K562 (cell line): ENCODE results near the gene TTC33. TPM values are rescaled to one million over a fixed set of nuclear protein-coding genes. Genes with fewer than 3 reads are reported as not detected.

Experiments used
- BDP1 ChIP-seq: IDR thresholded peaks from 3 replicates; pipeline ENCODE4 v1.6.1; 2011; ENCODE audit not compliant: insufficient read length, insufficient read depth
- FOXA1 ChIP-seq: fragments of 450-650 bp; IDR thresholded peaks from 2 replicates; pipeline ENCODE4 v1.6.1; 2016; ENCODE audit warnings: mild to moderate bottlenecking, borderline replicate concordance
- HNRNPLL ChIP-seq: fragments of 200-400 bp; formaldehyde crosslinking; IDR thresholded peaks from 2 replicates; pipeline ENCODE4 v1.6.1; 2017; ENCODE audit warnings: low read length, low read depth, mild to moderate bottlenecking; ENCODE audit not compliant: poor library complexity, severe bottlenecking
- KAT7 ChIP-seq: sonication (generic); formaldehyde crosslinking; IDR thresholded peaks from 2 replicates; pipeline ENCODE4 v1.8.0; 2022; ENCODE audit warnings: missing genetic modification reagents, mild to moderate bottlenecking, borderline replicate concordance
- MCM7 ChIP-seq, 2 experiments: fragments of 450-650 bp; IDR thresholded peaks; 2 replicates each; pipeline ENCODE4 v1.6.1; 2016 to 2018
- PCBP1 ChIP-seq: fragments of 200-400 bp; formaldehyde crosslinking; IDR thresholded peaks from 2 replicates; pipeline ENCODE4 v1.6.1; 2018; ENCODE audit warnings: mild to moderate bottlenecking, low read depth, low read length; ENCODE audit not compliant: poor library complexity, severe bottlenecking
- PTBP1 ChIP-seq: fragments of 200-400 bp; formaldehyde crosslinking; IDR thresholded peaks from 2 replicates; pipeline ENCODE4 v1.6.1; 2017; ENCODE audit warnings: low read depth, low read length
- ZNF551 ChIP-seq: fragments of 250-450 bp; sonication (Bioruptor Pico); IDR thresholded peaks from 2 replicates; pipeline ENCODE4 v1.5.0; 2021; ENCODE audit warnings: mild to moderate bottlenecking, moderate library complexity
- ZSCAN29 ChIP-seq: fragments of 450-650 bp; IDR thresholded peaks from 2 replicates; pipeline ENCODE4 v1.6.1; 2017
- polyA plus RNA-seq, 8 experiments: library from polyadenylated mRNA; depleted of rRNA in 4 of 8; stranded (reverse) in 5 of 8; unstranded in 3 of 8; fragments of >200 nt; fragmentation: Nextera tagmentation in 2 of 8; fragmentation: Illumina TruSeq in 1 of 8; extraction: Ambion mirVana in 2 of 8; extraction: Trizol in 1 of 8; gene quantifications; 2 replicates each; pipeline versions ENCODE4 v1.2.1 to v1.2.3, GENCODE V29; 2011 to 2014; ENCODE audit warnings: inconsistent platforms in 1 of 8, missing spikeins in 1 of 8
- total RNA-seq, 7 experiments: library from RNA; depleted of rRNA in 6 of 7; stranded (reverse); fragments of >200 nt in 6 of 7; fragmentation: Illumina TruSeq in 2 of 7; extraction: Trizol in 2 of 7; gene quantifications; 2 replicates each; pipeline versions ENCODE4 v1.2.1 to v1.2.3, GENCODE V29; 2011 to 2021; ENCODE audit warnings: low replicate concordance in 1 of 7
- TF ChIP-seq, protein P1 (sequence below): fragments of 250-450 bp; sonication (Bioruptor Pico); IDR thresholded peaks from 2 replicates; pipeline ENCODE4 v1.8.0; 2022; ENCODE audit warnings: moderate library complexity, mild to moderate bottlenecking, inconsistent platforms
- TF ChIP-seq, protein P2 (sequence below): fragments of 450-650 bp; formaldehyde crosslinking; IDR thresholded peaks from 2 replicates; pipeline ENCODE4 v1.4.0; 2022; ENCODE audit warnings: missing genetic modification characterization
- TF ChIP-seq, protein P3 (sequence below): sonication (generic); formaldehyde crosslinking; IDR thresholded peaks from 2 replicates; pipeline ENCODE4 v1.8.0; 2022; ENCODE audit warnings: mild to moderate bottlenecking, missing genetic modification reagents

The TTC33 gene
- total and polyA plus RNA-seq, 9 of the 15 experiments (the other 6 are each of a cell fraction or from before 2014, with no cell fraction given), result 11.5 to 24.9 (median 21.1) TPM

DNA sequence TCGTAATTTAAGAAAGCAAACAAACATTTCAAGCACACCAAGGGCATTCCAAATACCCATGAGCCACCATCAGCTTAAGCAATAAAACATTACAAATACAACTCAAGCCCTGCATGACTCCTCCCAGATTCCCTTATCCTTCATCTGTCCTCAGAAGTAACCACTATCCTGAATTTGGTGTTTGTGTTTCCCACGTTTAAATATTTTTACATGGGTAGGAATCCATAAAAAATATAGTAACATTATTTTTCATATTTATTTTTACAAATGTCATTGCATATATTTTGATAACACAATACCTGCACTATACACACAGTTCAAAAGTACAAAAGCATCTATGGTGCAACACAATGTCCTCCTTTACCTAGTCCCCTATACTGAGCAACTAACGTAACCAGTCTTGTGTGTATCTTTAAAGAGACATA is 36.0 kb upstream of the TTC33 start (continued):
- TF ChIP-seq ZNF551, result no peak
- TF ChIP-seq FOXA1, result no peak
- TF ChIP-seq HNRNPLL, result peak; percentile 60
- TF ChIP-seq KAT7 (CRISPR knock-in tag), result no peak
- TF ChIP-seq ZSCAN29, result no peak
- TF ChIP-seq, protein P1, sequence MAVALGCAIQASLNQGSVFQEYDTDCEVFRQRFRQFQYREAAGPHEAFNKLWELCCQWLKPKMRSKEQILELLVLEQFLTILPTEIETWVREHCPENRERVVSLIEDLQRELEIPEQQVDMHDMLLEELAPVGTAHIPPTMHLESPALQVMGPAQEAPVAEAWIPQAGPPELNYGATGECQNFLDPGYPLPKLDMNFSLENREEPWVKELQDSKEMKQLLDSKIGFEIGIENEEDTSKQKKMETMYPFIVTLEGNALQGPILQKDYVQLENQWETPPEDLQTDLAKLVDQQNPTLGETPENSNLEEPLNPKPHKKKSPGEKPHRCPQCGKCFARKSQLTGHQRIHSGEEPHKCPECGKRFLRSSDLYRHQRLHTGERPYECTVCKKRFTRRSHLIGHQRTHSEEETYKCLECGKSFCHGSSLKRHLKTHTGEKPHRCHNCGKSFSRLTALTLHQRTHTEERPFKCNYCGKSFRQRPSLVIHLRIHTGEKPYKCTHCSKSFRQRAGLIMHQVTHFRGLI (CRISPR knock-in tag), result no peak
- TF ChIP-seq BDP1, result no peak
- no peak for TF ChIP-seq PTBP1
- TF ChIP-seq MCM7 (IDR thresholded peaks at IDR 0.05), result no peak
- TF ChIP-seq PCBP1, result no peak
- TF ChIP-seq, protein P2, sequence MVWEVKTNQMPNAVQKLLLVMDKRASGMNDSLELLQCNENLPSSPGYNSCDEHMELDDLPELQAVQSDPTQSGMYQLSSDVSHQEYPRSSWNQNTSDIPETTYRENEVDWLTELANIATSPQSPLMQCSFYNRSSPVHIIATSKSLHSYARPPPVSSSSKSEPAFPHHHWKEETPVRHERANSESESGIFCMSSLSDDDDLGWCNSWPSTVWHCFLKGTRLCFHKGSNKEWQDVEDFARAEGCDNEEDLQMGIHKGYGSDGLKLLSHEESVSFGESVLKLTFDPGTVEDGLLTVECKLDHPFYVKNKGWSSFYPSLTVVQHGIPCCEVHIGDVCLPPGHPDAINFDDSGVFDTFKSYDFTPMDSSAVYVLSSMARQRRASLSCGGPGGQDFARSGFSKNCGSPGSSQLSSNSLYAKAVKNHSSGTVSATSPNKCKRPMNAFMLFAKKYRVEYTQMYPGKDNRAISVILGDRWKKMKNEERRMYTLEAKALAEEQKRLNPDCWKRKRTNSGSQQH (CRISPR knock-in tag), result no peak
- TF ChIP-seq, protein P3, sequence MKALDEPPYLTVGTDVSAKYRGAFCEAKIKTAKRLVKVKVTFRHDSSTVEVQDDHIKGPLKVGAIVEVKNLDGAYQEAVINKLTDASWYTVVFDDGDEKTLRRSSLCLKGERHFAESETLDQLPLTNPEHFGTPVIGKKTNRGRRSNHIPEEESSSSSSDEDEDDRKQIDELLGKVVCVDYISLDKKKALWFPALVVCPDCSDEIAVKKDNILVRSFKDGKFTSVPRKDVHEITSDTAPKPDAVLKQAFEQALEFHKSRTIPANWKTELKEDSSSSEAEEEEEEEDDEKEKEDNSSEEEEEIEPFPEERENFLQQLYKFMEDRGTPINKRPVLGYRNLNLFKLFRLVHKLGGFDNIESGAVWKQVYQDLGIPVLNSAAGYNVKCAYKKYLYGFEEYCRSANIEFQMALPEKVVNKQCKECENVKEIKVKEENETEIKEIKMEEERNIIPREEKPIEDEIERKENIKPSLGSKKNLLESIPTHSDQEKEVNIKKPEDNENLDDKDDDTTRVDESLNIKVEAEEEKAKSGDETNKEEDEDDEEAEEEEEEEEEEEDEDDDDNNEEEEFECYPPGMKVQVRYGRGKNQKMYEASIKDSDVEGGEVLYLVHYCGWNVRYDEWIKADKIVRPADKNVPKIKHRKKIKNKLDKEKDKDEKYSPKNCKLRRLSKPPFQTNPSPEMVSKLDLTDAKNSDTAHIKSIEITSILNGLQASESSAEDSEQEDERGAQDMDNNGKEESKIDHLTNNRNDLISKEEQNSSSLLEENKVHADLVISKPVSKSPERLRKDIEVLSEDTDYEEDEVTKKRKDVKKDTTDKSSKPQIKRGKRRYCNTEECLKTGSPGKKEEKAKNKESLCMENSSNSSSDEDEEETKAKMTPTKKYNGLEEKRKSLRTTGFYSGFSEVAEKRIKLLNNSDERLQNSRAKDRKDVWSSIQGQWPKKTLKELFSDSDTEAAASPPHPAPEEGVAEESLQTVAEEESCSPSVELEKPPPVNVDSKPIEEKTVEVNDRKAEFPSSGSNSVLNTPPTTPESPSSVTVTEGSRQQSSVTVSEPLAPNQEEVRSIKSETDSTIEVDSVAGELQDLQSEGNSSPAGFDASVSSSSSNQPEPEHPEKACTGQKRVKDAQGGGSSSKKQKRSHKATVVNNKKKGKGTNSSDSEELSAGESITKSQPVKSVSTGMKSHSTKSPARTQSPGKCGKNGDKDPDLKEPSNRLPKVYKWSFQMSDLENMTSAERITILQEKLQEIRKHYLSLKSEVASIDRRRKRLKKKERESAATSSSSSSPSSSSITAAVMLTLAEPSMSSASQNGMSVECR (CRISPR knock-in tag), result no peak
